Omental fat pad (tissue), 4 donors: ENCODE data around the gene DYNLT2. TPM values are rescaled to one million over a fixed set of nuclear protein-coding genes. Genes with fewer than 3 reads are reported as not detected.

Experiments used
- ATAC-seq: fragments of 150-250 bp; one replicate; pipeline ENCODE4 v1.9.1; 2016; ENCODE audit warnings: mild to moderate bottlenecking, moderate library complexity; ENCODE audit not compliant: low FRiP score
- DNase-seq: peaks from one replicate; pipeline ENCODE4 v3.0.0-alpha.2; 2019; ENCODE audit warnings: low spot score
- total RNA-seq, 4 donors: library from RNA; depleted of rRNA; stranded (reverse); fragments of >200 nt; gene quantifications; one replicate each; pipeline ENCODE4 v1.1.0, GENCODE V29; 2016
- TF ChIP-seq, protein P1 (sequence below), 3 donors: fragments of 450-650 bp; IDR thresholded peaks; one replicate each; pipeline ENCODE4 v1.5.1; 2016 to 2017; ENCODE audit warnings: antibody characterized with exemption in 3 of 3, mild to moderate bottlenecking in 3 of 3, moderate library complexity in 2 of 3

DYNLT2 gene
- total RNA-seq, 4 donors from 2014 or later, result 0.94 to 2.5 (median 2.1) TPM

DNA sequence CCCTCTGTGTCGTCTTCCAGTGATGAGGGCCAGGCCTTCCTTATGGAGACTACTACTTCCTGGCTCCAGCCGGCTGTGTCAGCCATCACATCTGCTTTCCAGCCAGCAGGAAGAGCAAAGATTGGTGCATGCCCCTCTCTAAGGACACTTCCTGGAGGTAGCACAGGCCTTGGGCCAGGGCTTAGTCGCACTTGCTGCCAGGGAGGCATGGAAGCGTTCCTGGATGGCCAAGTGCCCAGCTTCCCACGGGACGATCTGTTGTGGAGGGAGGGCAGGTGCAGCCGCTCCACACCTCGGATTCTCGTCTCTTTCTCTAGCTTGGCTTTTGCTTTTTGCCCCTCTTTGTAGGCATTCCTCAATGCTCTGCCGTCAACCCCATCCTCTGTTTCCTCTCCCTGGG, 11.9 kb upstream of the DYNLT2 start:
- TF ChIP-seq, protein P1, sequence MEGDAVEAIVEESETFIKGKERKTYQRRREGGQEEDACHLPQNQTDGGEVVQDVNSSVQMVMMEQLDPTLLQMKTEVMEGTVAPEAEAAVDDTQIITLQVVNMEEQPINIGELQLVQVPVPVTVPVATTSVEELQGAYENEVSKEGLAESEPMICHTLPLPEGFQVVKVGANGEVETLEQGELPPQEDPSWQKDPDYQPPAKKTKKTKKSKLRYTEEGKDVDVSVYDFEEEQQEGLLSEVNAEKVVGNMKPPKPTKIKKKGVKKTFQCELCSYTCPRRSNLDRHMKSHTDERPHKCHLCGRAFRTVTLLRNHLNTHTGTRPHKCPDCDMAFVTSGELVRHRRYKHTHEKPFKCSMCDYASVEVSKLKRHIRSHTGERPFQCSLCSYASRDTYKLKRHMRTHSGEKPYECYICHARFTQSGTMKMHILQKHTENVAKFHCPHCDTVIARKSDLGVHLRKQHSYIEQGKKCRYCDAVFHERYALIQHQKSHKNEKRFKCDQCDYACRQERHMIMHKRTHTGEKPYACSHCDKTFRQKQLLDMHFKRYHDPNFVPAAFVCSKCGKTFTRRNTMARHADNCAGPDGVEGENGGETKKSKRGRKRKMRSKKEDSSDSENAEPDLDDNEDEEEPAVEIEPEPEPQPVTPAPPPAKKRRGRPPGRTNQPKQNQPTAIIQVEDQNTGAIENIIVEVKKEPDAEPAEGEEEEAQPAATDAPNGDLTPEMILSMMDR (IDR thresholded peaks at IDR 0.05), result no peak
- ATAC-seq (no peak), DNase-seq (no peak)

DNA sequence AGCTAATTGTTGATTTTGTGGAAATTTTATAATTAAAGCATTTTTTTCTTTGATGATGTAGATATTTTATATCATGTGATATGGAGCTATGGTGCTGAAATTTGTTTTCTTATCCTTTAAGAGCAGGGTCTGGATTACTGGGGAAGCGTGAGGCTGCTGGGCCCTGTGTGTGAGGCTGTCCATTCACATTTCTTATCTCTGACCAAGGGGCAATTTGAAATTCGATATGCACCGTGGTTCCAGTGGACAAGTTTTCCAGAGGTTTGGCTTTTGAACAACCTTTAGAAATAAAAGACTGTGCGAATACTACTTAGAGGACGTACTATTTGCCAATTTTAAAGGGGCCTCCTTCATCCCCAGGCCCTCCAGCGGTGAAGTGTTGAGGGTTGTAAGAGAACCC, 3.8 kb upstream of the DYNLT2 start:
- DNase-seq (no peak), ATAC-seq (no peak)
- TF ChIP-seq, protein P1 (IDR thresholded peaks at IDR 0.05), result no peak

DNA sequence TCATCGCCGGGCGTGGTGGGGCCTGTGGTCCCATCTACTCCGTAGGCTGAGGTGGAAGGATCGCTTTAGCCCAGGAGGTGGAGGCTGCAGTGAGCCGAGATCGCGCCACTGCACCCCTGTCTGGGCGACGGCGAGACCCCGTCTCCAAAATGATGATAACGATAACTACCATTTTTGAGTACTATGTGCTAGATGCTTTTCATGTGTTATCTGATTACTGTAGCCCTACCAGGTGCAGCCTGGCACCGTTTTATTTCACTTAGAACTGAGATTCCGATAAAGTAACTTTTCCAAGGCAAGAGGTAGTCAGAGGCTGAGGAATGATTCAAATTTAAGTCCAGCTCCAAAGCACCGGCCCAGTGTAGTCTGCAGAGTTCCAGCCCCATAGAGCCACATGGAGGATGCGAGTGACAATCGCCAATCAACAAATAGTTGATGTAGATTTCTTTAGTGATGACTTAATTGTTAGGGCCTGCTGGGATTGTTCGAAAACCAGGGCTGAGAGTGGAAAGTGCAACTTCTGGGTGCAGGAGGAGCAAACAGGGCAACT, 777 bp upstream of the DYNLT2 start:
- DNase-seq (no peak), ATAC-seq (no peak)
- TF ChIP-seq, protein P1 (IDR thresholded peaks at IDR 0.05), result no peak

DNA sequence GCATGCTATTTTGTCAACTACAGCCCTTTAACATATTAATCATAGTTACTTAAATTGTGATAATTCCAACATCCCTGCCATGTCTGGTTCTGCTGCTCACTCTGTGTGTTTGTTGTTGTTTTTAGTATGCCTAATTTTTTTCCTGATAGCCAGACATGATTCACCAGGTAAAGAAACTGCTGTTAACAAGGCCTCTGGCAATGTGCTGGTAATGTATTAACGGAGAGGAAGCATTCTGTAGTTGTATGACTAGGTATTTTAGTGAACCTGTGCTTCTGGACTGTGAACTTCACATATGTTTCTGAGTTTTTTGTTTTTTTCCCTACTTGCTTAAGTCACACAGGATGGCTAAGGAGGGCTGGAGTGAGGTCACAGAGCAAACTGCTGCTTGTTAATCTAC, 4.8 kb downstream of the DYNLT2 start:
- TF ChIP-seq, protein P1 (IDR thresholded peaks at IDR 0.05), result no peak
- no peak for ATAC-seq
- DNase-seq, result no peak

DNA sequence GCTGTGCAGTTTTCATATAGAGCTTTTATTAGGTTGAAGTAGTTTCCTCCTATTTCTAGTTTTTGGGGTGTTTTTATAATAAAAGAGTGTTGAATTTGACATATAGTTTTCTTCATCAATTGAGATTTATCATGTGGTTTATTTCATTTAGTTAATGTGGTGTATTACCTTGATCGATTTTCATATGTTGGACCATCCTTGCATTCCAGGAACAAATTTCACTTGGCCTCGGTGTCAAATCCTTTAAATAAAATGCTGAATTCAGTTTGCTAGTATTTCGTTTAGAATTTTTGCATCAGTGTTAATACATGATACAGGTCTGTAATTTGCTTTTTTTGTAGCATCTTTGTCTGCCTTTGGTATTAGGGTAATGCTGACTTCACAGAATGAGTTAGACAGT, 6.0 kb downstream of the DYNLT2 start:
- TF ChIP-seq, protein P1 (IDR thresholded peaks at IDR 0.05), result no peak
- DNase-seq (no peak), ATAC-seq (no peak)

DNA sequence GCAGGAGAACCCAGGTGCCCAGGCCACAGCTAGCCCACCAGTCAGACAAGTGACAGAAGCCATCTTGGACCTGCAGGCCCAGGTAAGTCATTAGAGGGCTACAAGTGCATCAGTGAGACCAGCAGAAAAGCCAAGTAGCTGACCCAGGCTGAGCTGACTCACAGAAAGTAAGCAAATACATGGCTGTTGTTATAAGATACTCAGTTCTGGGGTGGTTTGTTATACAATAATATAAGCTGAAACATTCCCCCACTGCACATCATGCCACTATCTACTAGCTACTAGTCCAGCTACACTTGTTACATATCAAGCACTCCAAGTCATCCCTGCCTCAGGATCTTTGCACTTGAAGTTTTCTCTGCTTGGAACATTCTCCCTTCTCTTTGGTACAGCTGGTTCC, 10.0 kb downstream of the DYNLT2 start:
- no peak for ATAC-seq
- no peak for DNase-seq
- TF ChIP-seq, protein P1 (IDR thresholded peaks at IDR 0.05), result no peak

DNA sequence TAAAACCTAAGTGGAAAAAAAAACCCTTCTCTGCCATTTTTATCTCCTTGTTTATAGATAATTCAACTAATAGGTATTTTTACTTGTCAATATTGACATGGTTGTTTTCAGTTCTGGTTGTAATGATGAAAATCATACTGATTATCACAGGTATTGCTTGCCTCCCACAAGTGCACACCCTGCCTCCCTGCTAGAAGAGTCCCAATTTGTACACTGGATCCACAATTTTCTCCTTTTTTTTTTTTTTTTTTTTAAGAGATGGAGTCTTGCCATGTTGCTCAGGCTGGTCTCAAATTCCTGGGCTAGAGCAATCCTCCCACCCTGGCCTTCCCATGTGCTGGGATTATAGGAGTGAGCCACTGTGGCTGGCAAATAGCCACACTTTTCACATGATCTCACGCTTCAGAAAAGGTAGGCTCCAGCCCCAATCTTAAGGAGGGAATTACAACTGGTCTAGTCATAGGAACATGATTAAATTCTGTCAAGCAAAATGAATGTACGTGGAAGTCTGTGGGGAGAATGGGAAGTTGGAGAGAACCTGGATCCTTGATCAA, 12.3 kb downstream of the DYNLT2 start:
- ATAC-seq (peak; percentile 86), DNase-seq (no peak)
- TF ChIP-seq, protein P1 (IDR thresholded peaks at IDR 0.05), result no peak
